Gastrocnemius medialis (tissue), 4 donors: ENCODE measurements around the gene FASN. TPM values are rescaled to one million over a fixed set of nuclear protein-coding genes. Genes with fewer than 3 reads are reported as not detected.

ENCODE experiments used
- ATAC-seq, 2 donors: fragments of 150-250 bp; one replicate each; pipeline ENCODE4 v1.9.1; 2016
- DNase-seq, 2 donors: peaks; one replicate each; pipeline ENCODE4 v3.0.0-alpha.2; 2019
- H3K27ac ChIP-seq, 4 donors: fragments of 200-600 bp; sonication (generic); 1 replicate in 1 of 4; 2 replicates in 3 of 4; pipeline ENCODE4 v1.5.1; 2016 to 2018; ENCODE audit warnings: mild to moderate bottlenecking in 2 of 4, moderate library complexity in 1 of 4
- H3K27me3 ChIP-seq, 3 donors: fragments of 200-600 bp; sonication (generic) in 2 of 3; 1 replicate in 1 of 3; 2 replicates in 2 of 3; pipeline versions ENCODE4 v1.5.1 to v1.6.0; 2016 to 2019; ENCODE audit warnings: mild to moderate bottlenecking in 1 of 3, moderate library complexity in 1 of 3
- H3K36me3 ChIP-seq, 2 donors: fragments of 200-600 bp; sonication (generic) in 1 of 2; one replicate each; pipeline ENCODE4 v1.5.1; 2017 to 2018
- H3K4me1 ChIP-seq, 2 donors: fragments of 200-600 bp; sonication (generic) in 1 of 2; one replicate each; pipeline ENCODE4 v1.5.1; 2016 to 2017; ENCODE audit warnings: mild to moderate bottlenecking in 2 of 2
- H3K4me3 ChIP-seq, 4 donors: fragments of 200-600 bp; sonication (generic) in 3 of 4; 1 replicate in 1 of 4; 2 replicates in 3 of 4; pipeline ENCODE4 v1.5.1; 2016 to 2019; ENCODE audit warnings: mild to moderate bottlenecking in 2 of 4
- H3K9me3 ChIP-seq, 3 donors: fragments of 200-600 bp; sonication (generic) in 2 of 3; 1 replicate in 1 of 3; 2 replicates in 2 of 3; pipeline ENCODE4 v1.5.1; 2016 to 2019
- CTCF ChIP-seq, 5 experiments: fragments of 450-650 bp in 3 of 5; fragments of 200-600 bp in 2 of 5; sonication (generic) in 2 of 5; IDR thresholded peaks in 4 of 5; conservative IDR thresholded peaks in 1 of 5; 1 replicate in 4 of 5; 2 replicates in 1 of 5; pipeline ENCODE4 v1.5.1; 2016 to 2019; ENCODE audit warnings: antibody characterized with exemption in 5 of 5, mild to moderate bottlenecking in 3 of 5, moderate library complexity in 3 of 5
- POLR2A ChIP-seq, 2 donors: fragments of 450-650 bp; IDR thresholded peaks; one replicate each; pipeline ENCODE4 v1.6.1; 2017; ENCODE audit warnings: antibody characterized with exemption in 2 of 2, mild to moderate bottlenecking in 2 of 2, moderate library complexity in 2 of 2
- in situ Hi-C, 4 donors: fragments of 200-750 bp; cut with MboI; loops; one replicate each; pipeline versions ENCODE4 v1.15.0 to v1.8.0; 2017; ENCODE audit warnings: low sequenced_read_pairs in 4 of 4
- intact Hi-C: fragments of 100-400 bp; cut with DNase I; formaldehyde crosslinking; loops from one replicate; pipeline ENCODE4 v1.15.1; 2023; ENCODE audit warnings: low total_unique reads
- total RNA-seq, 4 donors: library from RNA; depleted of rRNA; stranded (reverse); fragments of >200 nt; gene quantifications; one replicate each; pipeline versions ENCODE4 v1.1.0 to v1.2.3, GENCODE V29; 2016

The FASN gene
- total RNA-seq, 4 donors from 2014 or later = 16.3 to 34.5 (median 26.3) TPM

DNA sequence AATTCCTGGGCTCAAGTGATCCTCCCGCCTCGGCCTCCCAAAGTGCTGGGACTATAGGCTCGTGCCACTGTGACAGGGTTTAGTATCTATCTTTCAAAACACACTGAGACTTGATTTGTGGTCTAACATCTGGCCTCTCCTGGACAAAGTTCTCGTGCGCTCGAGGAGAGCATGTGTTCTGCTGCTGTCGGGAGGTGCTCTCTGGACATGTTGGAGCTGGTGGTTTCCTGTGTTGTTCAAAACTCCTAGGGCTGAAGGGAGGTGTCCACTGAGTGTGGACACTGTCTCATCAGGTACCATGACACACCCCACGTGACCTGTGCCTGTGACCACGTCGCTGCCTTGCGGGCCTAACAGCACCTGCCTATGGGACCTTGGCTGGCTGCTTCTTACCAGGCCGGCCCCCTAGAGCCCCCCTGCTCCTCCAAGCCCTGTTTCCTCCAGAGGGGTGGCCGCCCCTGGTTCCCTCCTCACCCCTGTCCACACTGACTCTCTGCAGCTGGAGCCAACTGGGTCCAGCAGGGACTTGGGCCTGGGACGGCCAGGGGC, 52.0 kb downstream of the FASN start:
- no peak for ATAC-seq
- Histone ChIP-seq H3K4me3 (no peak overlapping the region), H3K9me3 (no peaks in the 10 kb centered on the region), H3K36me3 (peaks cover 0 to 35% of the 10 kb centered on the region in 2 donors), H3K4me1 (peaks cover 11 to 12% of the 10 kb centered on the region in 2 donors), H3K27me3 (no peaks in the 10 kb centered on the region), H3K27ac (no peak overlapping the region)
- in situ Hi-C loops = loop anchor here in 1 of 4 donors (25.0 kb wide), 1 partner anchor 91 kb away; no protein-coding TSS in a partner anchor
- TF ChIP-seq POLR2A (IDR thresholded peaks at IDR 0.05) (no peak), CTCF (IDR thresholded peaks at IDR 0.05 in 4 of 5, conservative IDR thresholded peaks at IDR 0.05 in 1 of 5) (no peak)
- DNase-seq = no peak
- intact Hi-C loops = no loop called here

DNA sequence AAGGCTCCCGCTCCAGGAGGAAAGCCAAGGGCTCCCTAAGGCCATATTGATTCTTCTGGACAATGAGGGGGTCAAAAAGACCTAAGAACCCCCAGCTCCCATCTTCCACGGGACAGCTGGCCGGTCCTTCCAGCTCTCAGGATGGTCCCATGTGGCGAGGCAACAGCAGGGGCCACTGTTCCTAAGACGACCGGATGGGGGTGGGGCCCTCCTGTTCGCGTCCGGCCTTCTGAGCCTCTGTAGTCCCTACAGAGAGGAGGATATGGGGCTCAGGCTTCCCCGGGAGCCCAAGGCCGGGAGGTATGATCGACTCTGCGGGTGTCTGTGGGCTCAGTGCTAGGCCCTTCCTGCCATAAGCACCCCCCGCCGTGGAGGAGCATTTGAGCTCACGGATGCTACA, 54.5 kb downstream of the FASN start:
- TF ChIP-seq CTCF (IDR thresholded peaks at IDR 0.05 in 4 of 5, conservative IDR thresholded peaks at IDR 0.05 in 1 of 5) = no peak
- TF ChIP-seq POLR2A (IDR thresholded peaks at IDR 0.05) = no peak
- no peaks in the 10 kb centered on the region for H3K9me3 ChIP-seq
- ATAC-seq (no peak), DNase-seq (no peak)
- H3K4me3 ChIP-seq = no peak overlapping the region
- H3K4me1 ChIP-seq = no peaks in the 10 kb centered on the region
- H3K27me3 ChIP-seq = no peaks in the 10 kb centered on the region
- intact Hi-C loops (no loop called here), in situ Hi-C loops (loop anchor here in 1 of 4 donors (25.0 kb wide), 1 partner anchor 94 kb away; no protein-coding TSS in a partner anchor)
- H3K27ac ChIP-seq = no peak overlapping the region
- peaks cover 0 to 18% of the 10 kb centered on the region in 2 donors for H3K36me3 ChIP-seq

DNA sequence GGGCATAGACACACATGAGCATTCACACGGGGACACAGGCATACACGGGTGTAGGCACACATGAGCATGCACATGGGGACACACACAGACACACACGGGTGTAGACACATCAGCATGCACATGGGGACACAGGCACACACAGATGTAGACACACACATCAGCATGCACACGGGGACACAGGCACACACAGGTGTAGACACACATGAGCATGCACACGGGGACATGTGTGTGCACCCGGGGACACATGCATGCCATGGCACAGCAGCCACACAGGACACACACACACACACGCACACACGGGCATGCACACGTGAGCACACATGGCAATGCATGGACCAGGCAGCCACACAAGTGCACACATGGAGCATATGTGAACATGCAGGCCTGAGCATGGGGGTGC, 55.4 kb downstream of the FASN start:
- Histone ChIP-seq H3K27ac (no peak overlapping the region), H3K4me1 (peaks cover 0 to 6% of the 10 kb centered on the region in 2 donors), H3K9me3 (no peaks in the 10 kb centered on the region), H3K36me3 (peaks cover 0 to 11% of the 10 kb centered on the region in 2 donors), H3K4me3 (no peak overlapping the region), H3K27me3 (no peaks in the 10 kb centered on the region)
- in situ Hi-C loops (loop anchor here in 1 of 4 donors (25.0 kb wide), 1 partner anchor 95 kb away; no protein-coding TSS in a partner anchor), intact Hi-C loops (no loop called here)
- ATAC-seq (no peak), DNase-seq (no peak)
- TF ChIP-seq CTCF (IDR thresholded peaks at IDR 0.05 in 4 of 5, conservative IDR thresholded peaks at IDR 0.05 in 1 of 5) (no peak), POLR2A (IDR thresholded peaks at IDR 0.05) (no peak)

DNA sequence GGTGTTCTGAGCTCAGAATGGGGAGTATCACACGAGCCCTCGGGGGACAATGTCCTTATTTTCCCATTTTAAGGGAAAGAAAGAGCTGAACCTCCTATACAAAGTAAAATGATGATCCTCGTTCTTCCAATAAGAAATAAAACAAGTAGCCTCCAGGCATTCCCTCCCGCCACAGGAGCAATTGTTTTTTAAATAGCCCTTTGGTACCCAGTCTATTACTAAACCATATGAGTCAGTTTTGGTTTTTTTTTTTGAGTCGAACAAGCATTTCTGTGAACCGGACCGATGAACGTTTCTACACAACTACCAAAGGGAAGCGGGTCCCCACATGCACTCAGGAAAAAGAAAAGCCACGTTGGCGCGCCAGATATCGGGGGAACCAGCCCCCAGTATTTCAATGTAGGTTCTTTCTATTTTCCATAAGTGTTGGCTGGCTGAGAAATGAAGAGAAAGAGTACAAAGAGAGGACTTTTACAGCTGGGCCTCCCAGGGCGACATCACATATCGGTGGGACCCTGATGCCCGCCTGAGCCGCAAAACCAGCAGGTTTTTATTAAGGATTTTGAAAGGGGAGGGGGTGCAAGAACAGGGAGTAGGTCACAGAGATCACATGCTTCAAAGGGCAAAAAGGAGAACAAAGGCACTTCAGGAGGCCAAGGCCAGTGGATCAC, 56.8 kb downstream of the FASN start:
- peaks cover 6 to 12% of the 10 kb centered on the region in 2 donors for H3K4me1 ChIP-seq
- no peaks in the 10 kb centered on the region for H3K27me3 ChIP-seq
- in situ Hi-C loops = loop anchor here in 1 of 4 donors (25.0 kb wide), 1 partner anchor 96 kb away; no protein-coding TSS in a partner anchor
- intact Hi-C loops = no loop called here
- H3K27ac ChIP-seq = no peak overlapping the region
- ATAC-seq = no peak
- H3K4me3 ChIP-seq = no peak overlapping the region
- peaks cover 0 to 2% of the 10 kb centered on the region in 2 donors for H3K36me3 ChIP-seq
- TF ChIP-seq CTCF (IDR thresholded peaks at IDR 0.05 in 4 of 5, conservative IDR thresholded peaks at IDR 0.05 in 1 of 5) (no peak), POLR2A (IDR thresholded peaks at IDR 0.05) (no peak)
- no peak for DNase-seq
- H3K9me3 ChIP-seq = no peaks in the 10 kb centered on the region
